Breast epithelium (tissue), 4 donors: Measurements from ENCODE around the gene KCNS3. TPM values are rescaled to one million over a fixed set of nuclear protein-coding genes. Genes with fewer than 3 reads are reported as not detected.

ENCODE experiments used
- DNase-seq, 2 donors: peaks; one replicate each; pipeline ENCODE4 v3.0.0-alpha.2; 2019; ENCODE audit warnings: low spot score in 2 of 2
- H3K27ac ChIP-seq, 2 donors: fragments of 200-600 bp; sonication (generic) in 1 of 2; one replicate each; pipeline ENCODE4 v1.5.1; 2016 to 2019; ENCODE audit warnings: mild to moderate bottlenecking in 1 of 2
- H3K27me3 ChIP-seq, 2 donors: fragments of 200-600 bp; sonication (generic) in 1 of 2; one replicate each; pipeline versions ENCODE4 v1.5.1 to v1.6.0; 2017 to 2019; ENCODE audit warnings: control low read depth in 1 of 2, mild to moderate bottlenecking in 1 of 2
- H3K36me3 ChIP-seq: fragments of 200-600 bp; one replicate; pipeline ENCODE4 v1.5.1; 2019
- H3K4me1 ChIP-seq, 2 donors: fragments of 200-600 bp; sonication (generic); one replicate each; pipeline ENCODE4 v1.5.1; 2016 to 2019; ENCODE audit warnings: control low read depth in 1 of 2
- H3K4me3 ChIP-seq, 3 donors: fragments of 200-600 bp; sonication (generic); 1 replicate in 2 of 3; 2 replicates in 1 of 3; pipeline ENCODE4 v1.5.1; 2016 to 2019; ENCODE audit warnings: mild to moderate bottlenecking in 3 of 3, moderate library complexity in 2 of 3
- H3K9me3 ChIP-seq, 2 donors: fragments of 200-600 bp; sonication (generic) in 1 of 2; one replicate each; pipeline ENCODE4 v1.5.1; 2016 to 2019; ENCODE audit warnings: control low read depth in 1 of 2
- POLR2A ChIP-seq: fragments of 450-650 bp; IDR thresholded peaks from one replicate; pipeline ENCODE4 v1.6.1; 2016; ENCODE audit warnings: antibody characterized with exemption, mild to moderate bottlenecking, moderate library complexity
- POLR2AphosphoS5 ChIP-seq, 3 donors: sonication (generic); formaldehyde crosslinking; IDR thresholded peaks; one replicate each; pipeline ENCODE4 v1.6.1; 2017; ENCODE audit warnings: antibody characterized with exemption in 3 of 3
- intact Hi-C: fragments of 100-400 bp; cut with DNase I; formaldehyde crosslinking; loops from one replicate; pipeline ENCODE4 v1.15.1; 2023; ENCODE audit warnings: low total_unique reads
- total RNA-seq, 3 donors: library from RNA; depleted of rRNA; stranded (reverse); fragments of >200 nt; gene quantifications; one replicate each; pipeline ENCODE4 v1.1.0, GENCODE V29; 2016
- TF ChIP-seq, protein P1 (sequence below), 3 donors: fragments of 450-650 bp; IDR thresholded peaks; one replicate each; pipeline ENCODE4 v1.5.1; 2016 to 2017; ENCODE audit warnings: antibody characterized with exemption in 3 of 3, mild to moderate bottlenecking in 3 of 3, moderate library complexity in 3 of 3

KCNS3 gene
- total RNA-seq, 3 donors from 2014 or later, result 16.0 to 76.4 (median 61.6) TPM

DNA sequence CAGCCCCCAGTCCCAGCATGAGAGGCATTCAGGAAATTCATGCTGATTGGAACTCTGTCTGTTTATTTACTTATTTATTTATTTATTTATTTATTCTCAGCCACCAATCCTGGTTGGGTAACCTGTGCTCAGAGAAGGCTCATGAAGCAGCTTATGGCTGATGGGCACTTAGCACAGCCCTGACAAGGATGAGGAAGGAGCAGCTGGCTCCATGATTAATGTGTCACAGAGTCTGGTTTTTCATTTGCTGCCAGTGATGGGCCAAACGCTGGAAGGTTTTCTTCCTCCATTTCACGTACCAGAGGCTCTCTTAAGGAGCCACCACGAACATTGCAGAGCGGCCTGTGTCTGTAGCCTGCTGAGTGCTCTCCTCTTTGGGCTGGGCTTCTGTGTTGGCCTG, 28.3 kb upstream of the KCNS3 start:
- intact Hi-C loops, result no loop called here

DNA sequence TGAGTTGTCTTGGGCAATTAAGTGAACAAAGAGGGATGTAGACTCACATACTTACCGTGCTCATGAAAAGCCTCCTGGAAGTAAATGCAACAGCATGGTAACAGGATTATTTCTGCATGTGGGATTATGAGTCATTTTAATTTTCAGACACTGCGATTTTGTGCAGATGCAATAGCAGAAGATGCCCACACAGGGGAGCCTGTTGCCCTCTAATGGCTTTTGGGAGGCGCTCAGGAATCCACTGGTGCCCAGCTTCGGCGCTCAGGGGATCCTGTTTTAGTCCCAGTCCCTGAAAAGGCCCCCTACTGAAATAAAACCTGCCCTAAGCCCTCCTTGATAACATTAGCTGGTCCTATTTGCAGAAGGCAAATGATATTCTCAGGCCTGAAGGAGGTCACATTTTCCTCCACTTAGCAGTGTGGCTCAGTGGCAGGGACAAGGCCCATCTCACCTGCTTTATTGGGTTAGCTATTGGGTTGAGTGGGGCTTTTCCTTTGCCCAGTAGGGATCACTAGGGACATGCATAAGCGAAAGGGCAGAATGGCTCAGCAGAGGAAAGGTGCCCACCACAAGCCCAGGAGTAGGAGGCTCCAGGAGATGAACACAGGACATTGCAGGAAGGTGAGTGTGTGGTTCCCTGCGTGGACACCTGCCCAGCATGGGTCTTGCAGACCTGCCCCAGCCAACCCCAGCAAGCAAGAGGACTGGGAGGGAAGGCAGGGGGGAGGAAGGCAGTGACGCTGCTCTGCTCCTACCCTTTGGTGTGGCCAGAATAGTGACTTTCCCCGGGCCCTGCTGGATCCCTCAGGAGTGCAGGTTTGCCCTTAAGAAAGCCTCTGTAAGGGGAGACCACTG, 26.5 kb upstream of the KCNS3 start:
- H3K4me3 ChIP-seq, result no peak overlapping the region
- TF ChIP-seq POLR2AphosphoS5 (IDR thresholded peaks at IDR 0.05) (no peak), POLR2A (no peak)
- TF ChIP-seq, protein P1, sequence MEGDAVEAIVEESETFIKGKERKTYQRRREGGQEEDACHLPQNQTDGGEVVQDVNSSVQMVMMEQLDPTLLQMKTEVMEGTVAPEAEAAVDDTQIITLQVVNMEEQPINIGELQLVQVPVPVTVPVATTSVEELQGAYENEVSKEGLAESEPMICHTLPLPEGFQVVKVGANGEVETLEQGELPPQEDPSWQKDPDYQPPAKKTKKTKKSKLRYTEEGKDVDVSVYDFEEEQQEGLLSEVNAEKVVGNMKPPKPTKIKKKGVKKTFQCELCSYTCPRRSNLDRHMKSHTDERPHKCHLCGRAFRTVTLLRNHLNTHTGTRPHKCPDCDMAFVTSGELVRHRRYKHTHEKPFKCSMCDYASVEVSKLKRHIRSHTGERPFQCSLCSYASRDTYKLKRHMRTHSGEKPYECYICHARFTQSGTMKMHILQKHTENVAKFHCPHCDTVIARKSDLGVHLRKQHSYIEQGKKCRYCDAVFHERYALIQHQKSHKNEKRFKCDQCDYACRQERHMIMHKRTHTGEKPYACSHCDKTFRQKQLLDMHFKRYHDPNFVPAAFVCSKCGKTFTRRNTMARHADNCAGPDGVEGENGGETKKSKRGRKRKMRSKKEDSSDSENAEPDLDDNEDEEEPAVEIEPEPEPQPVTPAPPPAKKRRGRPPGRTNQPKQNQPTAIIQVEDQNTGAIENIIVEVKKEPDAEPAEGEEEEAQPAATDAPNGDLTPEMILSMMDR (IDR thresholded peaks at IDR 0.05), result peak; percentile 52 to 88 (median 79)
- intact Hi-C loops, result no loop called here
- H3K9me3 ChIP-seq, result no peaks in the 10 kb centered on the region
- no peak overlapping the region for H3K27ac ChIP-seq
- no peaks in the 10 kb centered on the region for H3K36me3 ChIP-seq
- DNase-seq, result peak in 1 of 2 donors; percentile 26
- no peaks in the 10 kb centered on the region for H3K4me1 ChIP-seq
- no peaks in the 10 kb centered on the region for H3K27me3 ChIP-seq

More for the DNA sequence above, 28.3 kb upstream of the KCNS3 start:
- H3K9me3 ChIP-seq, result no peaks in the 10 kb centered on the region
- DNase-seq, result no peak
- no peaks in the 10 kb centered on the region for H3K4me1 ChIP-seq
- no peaks in the 10 kb centered on the region for H3K36me3 ChIP-seq
- no peaks in the 10 kb centered on the region for H3K27me3 ChIP-seq
- TF ChIP-seq POLR2AphosphoS5 (IDR thresholded peaks at IDR 0.05) (no peak), POLR2A (no peak)
- TF ChIP-seq, protein P1 (IDR thresholded peaks at IDR 0.05), result no peak
- no peak overlapping the region for H3K4me3 ChIP-seq
- H3K27ac ChIP-seq, result no peak overlapping the region

DNA sequence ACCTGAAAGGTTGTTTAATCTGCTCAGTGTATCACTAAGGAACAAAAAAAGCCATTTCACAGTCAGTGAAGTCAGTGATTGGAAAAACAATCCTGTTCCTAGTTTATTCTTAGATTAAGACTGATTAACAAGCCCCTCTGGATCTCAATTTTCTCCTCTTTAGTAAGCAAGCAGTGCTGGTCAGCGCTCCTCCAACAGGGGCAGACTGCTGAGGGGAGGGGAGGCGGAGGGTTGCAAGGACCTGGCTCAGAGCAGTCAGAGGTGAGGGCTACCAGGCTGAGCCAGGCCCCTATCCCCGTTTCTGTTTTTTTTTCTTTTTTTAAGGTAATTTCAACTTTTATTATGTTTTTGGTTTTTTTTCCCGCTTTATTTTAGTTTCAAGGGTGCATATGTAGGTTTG, 24.7 kb upstream of the KCNS3 start:
- H3K27me3 ChIP-seq, result no peaks in the 10 kb centered on the region
- intact Hi-C loops, result no loop called here
- no peaks in the 10 kb centered on the region for H3K9me3 ChIP-seq
- DNase-seq, result no peak
- H3K4me3 ChIP-seq, result no peak overlapping the region
- no peak overlapping the region for H3K27ac ChIP-seq
- H3K4me1 ChIP-seq, result no peaks in the 10 kb centered on the region
- H3K36me3 ChIP-seq, result no peaks in the 10 kb centered on the region
- TF ChIP-seq, protein P1 (IDR thresholded peaks at IDR 0.05), result no peak
- TF ChIP-seq POLR2A (no peak), POLR2AphosphoS5 (IDR thresholded peaks at IDR 0.05) (no peak)

DNA sequence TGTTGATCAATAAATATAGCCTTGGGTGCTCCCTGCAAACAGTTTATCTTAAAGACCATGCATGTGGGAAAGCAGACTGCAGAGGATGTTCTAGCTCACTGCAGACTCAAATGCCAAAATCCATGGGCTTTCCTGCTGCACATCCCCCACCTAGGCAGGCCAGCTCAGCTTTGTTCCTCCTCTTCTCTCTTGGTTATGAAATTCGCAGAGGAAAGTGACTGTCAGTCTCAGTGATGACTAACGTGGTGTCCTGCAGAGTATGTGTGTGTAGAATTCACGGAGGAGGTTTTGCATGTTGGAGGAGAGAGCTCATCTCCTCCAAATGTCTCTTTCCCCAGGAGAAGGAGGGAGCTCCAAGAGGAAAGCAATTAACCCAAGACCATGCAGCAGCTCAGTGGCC, 21.4 kb upstream of the KCNS3 start:
- Histone ChIP-seq H3K9me3 (no peaks in the 10 kb centered on the region), H3K27ac (no peak overlapping the region), H3K4me3 (no peak overlapping the region), H3K4me1 (no peaks in the 10 kb centered on the region), H3K36me3 (no peaks in the 10 kb centered on the region), H3K27me3 (no peaks in the 10 kb centered on the region)
- no peak for TF ChIP-seq POLR2A
- TF ChIP-seq POLR2AphosphoS5 (IDR thresholded peaks at IDR 0.05), result no peak
- TF ChIP-seq, protein P1 (IDR thresholded peaks at IDR 0.05), result no peak
- no peak for DNase-seq
- intact Hi-C loops, result no loop called here

DNA sequence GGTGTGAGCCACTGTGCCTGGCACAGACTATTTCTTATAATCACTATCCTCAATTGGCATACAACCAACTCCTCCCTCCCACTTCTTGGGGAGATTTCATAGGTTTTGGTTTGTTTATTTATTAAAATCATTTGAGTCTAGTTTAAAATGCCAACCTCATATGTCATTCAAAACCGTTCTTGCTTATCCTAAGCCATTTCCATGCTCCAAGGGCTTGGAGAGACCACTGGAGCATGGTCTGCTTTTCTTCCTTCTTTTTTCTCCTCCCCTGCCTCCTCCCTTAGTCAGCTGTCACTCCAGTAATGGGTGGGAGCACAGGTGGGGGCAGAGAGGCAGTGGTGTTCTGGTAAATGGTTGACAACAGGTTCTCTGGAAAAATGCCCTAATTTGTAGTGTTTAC, 20.4 kb upstream of the KCNS3 start:
- DNase-seq, result no peak
- Histone ChIP-seq H3K27ac (no peak overlapping the region), H3K9me3 (no peaks in the 10 kb centered on the region), H3K4me1 (no peaks in the 10 kb centered on the region), H3K4me3 (no peak overlapping the region), H3K36me3 (no peaks in the 10 kb centered on the region), H3K27me3 (no peaks in the 10 kb centered on the region)
- TF ChIP-seq, protein P1 (IDR thresholded peaks at IDR 0.05), result no peak
- TF ChIP-seq POLR2A (no peak), POLR2AphosphoS5 (IDR thresholded peaks at IDR 0.05) (no peak)
- intact Hi-C loops, result no loop called here
